Neural cell (in vitro differentiated cells): ENCODE data around the gene ICE2. TPM values are rescaled to one million over a fixed set of nuclear protein-coding genes. Genes with fewer than 3 reads are reported as not detected.

Source experiments
- H2AFZ ChIP-seq: fragments of 200-600, 300-800 bp; sonication (generic), shearing (Covaris generic); 2 replicates; pipeline ENCODE4 v1.6.0; 2014; ENCODE audit warnings: low read depth, mild to moderate bottlenecking, antibody characterized with exemption, low read length, moderate library complexity
- H3F3A ChIP-seq: fragments of 200-600 bp; shearing (Covaris generic); 2 replicates; pipeline ENCODE4 v1.6.1; 2016; ENCODE audit warnings: mild to moderate bottlenecking, moderate library complexity, mixed read lengths, antibody characterized with exemption, low read length; ENCODE audit not compliant: insufficient read depth, poor library complexity, severe bottlenecking
- H3K27ac ChIP-seq: fragments of 200-600, 300-800 bp; sonication (generic), shearing (Covaris generic); 2 replicates; pipeline ENCODE4 v1.5.1; 2014; ENCODE audit warnings: mild to moderate bottlenecking, low read length, moderate library complexity
- H3K27me3 ChIP-seq: fragments of 300-800, 200-600 bp; sonication (generic), shearing (Covaris generic); 2 replicates; pipeline ENCODE4 v1.6.0; 2014; ENCODE audit warnings: mild to moderate bottlenecking, low read depth, low read length, moderate library complexity; ENCODE audit not compliant: insufficient read depth
- H3K36me3 ChIP-seq: fragments of 300-800, 200-600 bp; sonication (generic), shearing (Covaris generic); 2 replicates; pipeline ENCODE4 v1.5.1; 2014; ENCODE audit warnings: mild to moderate bottlenecking, antibody characterized with exemption, low read length, moderate library complexity; ENCODE audit not compliant: insufficient read depth
- H3K4me2 ChIP-seq: fragments of 300-800, 200-600 bp; sonication (generic), shearing (Covaris generic); 2 replicates; pipeline ENCODE4 v1.6.0; 2014; ENCODE audit warnings: mild to moderate bottlenecking, low read length
- H3K4me3 ChIP-seq: fragments of 300-800, 200-600 bp; sonication (generic), shearing (Covaris generic); 2 replicates; pipeline ENCODE4 v1.5.1; 2014; ENCODE audit warnings: mild to moderate bottlenecking, low read length, moderate library complexity
- H3K79me2 ChIP-seq: fragments of 200-600 bp; shearing (Covaris generic); replicated peaks from 2 replicates; pipeline ENCODE4 v1.6.0; 2014; ENCODE audit warnings: mild to moderate bottlenecking, low read length, moderate library complexity; ENCODE audit not compliant: insufficient read depth
- H3K9ac ChIP-seq: fragments of 300-800, 200-600 bp; sonication (generic), shearing (Covaris generic); 2 replicates; pipeline ENCODE4 v1.6.1; 2016; ENCODE audit warnings: mild to moderate bottlenecking, low read length, mixed read lengths
- H3K9me2 ChIP-seq: fragments of 200-600 bp; shearing (Covaris generic); 2 replicates; pipeline ENCODE4 v1.6.1; 2016; ENCODE audit warnings: mild to moderate bottlenecking, low read length, mixed read lengths; ENCODE audit not compliant: insufficient read depth
- H3K9me3 ChIP-seq: fragments of 200-600, 300-800 bp; sonication (generic), shearing (Covaris generic); 2 replicates; pipeline ENCODE4 v1.6.1; 2016; ENCODE audit warnings: mild to moderate bottlenecking, mixed run types, low read length, moderate library complexity, mixed read lengths
- H4K20me1 ChIP-seq: fragments of 200-600 bp; shearing (Covaris generic); 2 replicates; pipeline ENCODE4 v1.6.1; 2016; ENCODE audit warnings: mild to moderate bottlenecking, mixed run types; ENCODE audit not compliant: insufficient read depth
- EP300 ChIP-seq: fragments of 450-650 bp; conservative IDR thresholded peaks from 2 replicates; pipeline ENCODE4 v1.6.1; 2014; ENCODE audit warnings: antibody characterized with exemption, mild to moderate bottlenecking, moderate library complexity; ENCODE audit not compliant: poor library complexity, severe bottlenecking
- EZH2 ChIP-seq: fragments of 200-600, 300-800 bp; shearing (Covaris generic), sonication (generic); IDR thresholded peaks from 2 replicates; pipeline ENCODE4 v1.6.1; 2014; ENCODE audit warnings: antibody characterized with exemption, low read length, borderline replicate concordance, mild to moderate bottlenecking; ENCODE audit not compliant: insufficient read depth, poor library complexity, severe bottlenecking
- MXI1 ChIP-seq: fragments of 450-650 bp; conservative IDR thresholded peaks from 2 replicates; pipeline ENCODE4 v1.6.1; 2014; ENCODE audit warnings: antibody characterized with exemption, mild to moderate bottlenecking; ENCODE audit not compliant: poor library complexity, severe bottlenecking
- POLR2AphosphoS5 ChIP-seq: IDR thresholded peaks from 2 replicates; pipeline ENCODE4 v1.6.1; 2012
- RAD21 ChIP-seq: fragments of 450-650 bp; conservative IDR thresholded peaks from 2 replicates; pipeline ENCODE4 v1.6.1; 2014; ENCODE audit warnings: antibody characterized with exemption, mild to moderate bottlenecking, moderate library complexity
- SMC3 ChIP-seq: fragments of 450-650 bp; conservative IDR thresholded peaks from 2 replicates; pipeline ENCODE4 v1.6.1; 2014; ENCODE audit warnings: antibody characterized with exemption, mild to moderate bottlenecking, moderate library complexity; ENCODE audit not compliant: poor library complexity
- TAF1 ChIP-seq: IDR thresholded peaks from 2 replicates; pipeline ENCODE4 v1.6.1; 2012; ENCODE audit warnings: low read depth
- polyA plus RNA-seq: library from polyadenylated mRNA; depleted of rRNA; stranded (reverse); fragments of >200 nt; gene quantifications from 2 replicates; pipeline ENCODE4 v1.2.3, GENCODE V29; 2014
- TF ChIP-seq, protein P1 (sequence below): IDR thresholded peaks from 2 replicates; pipeline ENCODE4 v1.6.1; 2012; ENCODE audit warnings: borderline replicate concordance
- TF ChIP-seq, protein P2 (sequence below): fragments of 450-650 bp; IDR thresholded peaks from 2 replicates; pipeline ENCODE4 v1.5.1; 2014; ENCODE audit warnings: antibody characterized with exemption, mild to moderate bottlenecking, moderate library complexity; ENCODE audit not compliant: poor library complexity, severe bottlenecking

Gene ICE2
- polyA plus RNA-seq, 1 donor from 2014 or later = 34.0 TPM

DNA sequence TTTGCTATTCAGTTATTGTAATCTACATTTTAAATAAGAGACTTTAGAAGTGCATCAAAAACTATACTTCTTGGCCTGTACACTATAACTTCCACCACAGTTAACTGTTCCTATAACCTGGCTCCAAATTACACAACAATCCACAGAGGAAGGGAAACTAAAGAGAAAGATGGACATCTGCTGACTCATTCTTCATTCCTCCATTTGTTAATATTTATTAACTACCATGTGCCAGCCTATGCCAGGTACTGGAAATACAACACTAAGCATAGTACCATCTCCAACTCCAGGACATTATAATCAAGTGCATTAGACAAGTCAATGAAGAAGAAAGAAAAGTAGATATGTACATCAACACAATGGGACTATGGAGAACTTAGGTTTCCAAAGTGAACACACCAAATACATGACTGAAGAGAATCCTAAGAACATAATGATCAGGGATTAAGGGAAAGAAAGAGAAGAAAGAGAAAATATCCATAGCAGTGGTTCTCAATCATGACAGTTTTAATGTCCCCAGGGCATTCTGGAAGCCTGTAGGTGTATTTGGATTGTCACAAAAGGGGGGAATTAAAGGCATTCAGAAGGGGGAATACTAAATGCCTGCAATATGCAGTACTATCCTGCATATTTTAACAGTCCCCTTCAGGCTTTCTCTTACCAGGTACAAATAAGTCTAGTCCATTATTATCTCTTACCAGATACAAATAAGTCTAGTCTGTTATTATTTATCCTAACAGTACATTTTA lies 8.9 kb downstream of the ICE2 start:
- Histone ChIP-seq H3F3A (no peaks in the 10 kb centered on the region), H3K9me3 (no peaks in the 10 kb centered on the region), H2AFZ (no peak overlapping the region), H3K36me3 (peaks cover 4% of the 10 kb centered on the region), H3K4me2 (no peak overlapping the region), H3K79me2 (peaks cover 3% of the 10 kb centered on the region), H3K9ac (no peak overlapping the region), H4K20me1 (no peaks in the 10 kb centered on the region), H3K4me3 (no peak overlapping the region), H3K27ac (no peak overlapping the region), H3K9me2 (no peaks in the 10 kb centered on the region), H3K27me3 (no peaks in the 10 kb centered on the region)
- TF ChIP-seq POLR2AphosphoS5 (no peak), SMC3 (no peak), EZH2 (no peak), TAF1 (no peak), RAD21 (no peak), EP300 (no peak), MXI1 (no peak)
- TF ChIP-seq, protein P1, sequence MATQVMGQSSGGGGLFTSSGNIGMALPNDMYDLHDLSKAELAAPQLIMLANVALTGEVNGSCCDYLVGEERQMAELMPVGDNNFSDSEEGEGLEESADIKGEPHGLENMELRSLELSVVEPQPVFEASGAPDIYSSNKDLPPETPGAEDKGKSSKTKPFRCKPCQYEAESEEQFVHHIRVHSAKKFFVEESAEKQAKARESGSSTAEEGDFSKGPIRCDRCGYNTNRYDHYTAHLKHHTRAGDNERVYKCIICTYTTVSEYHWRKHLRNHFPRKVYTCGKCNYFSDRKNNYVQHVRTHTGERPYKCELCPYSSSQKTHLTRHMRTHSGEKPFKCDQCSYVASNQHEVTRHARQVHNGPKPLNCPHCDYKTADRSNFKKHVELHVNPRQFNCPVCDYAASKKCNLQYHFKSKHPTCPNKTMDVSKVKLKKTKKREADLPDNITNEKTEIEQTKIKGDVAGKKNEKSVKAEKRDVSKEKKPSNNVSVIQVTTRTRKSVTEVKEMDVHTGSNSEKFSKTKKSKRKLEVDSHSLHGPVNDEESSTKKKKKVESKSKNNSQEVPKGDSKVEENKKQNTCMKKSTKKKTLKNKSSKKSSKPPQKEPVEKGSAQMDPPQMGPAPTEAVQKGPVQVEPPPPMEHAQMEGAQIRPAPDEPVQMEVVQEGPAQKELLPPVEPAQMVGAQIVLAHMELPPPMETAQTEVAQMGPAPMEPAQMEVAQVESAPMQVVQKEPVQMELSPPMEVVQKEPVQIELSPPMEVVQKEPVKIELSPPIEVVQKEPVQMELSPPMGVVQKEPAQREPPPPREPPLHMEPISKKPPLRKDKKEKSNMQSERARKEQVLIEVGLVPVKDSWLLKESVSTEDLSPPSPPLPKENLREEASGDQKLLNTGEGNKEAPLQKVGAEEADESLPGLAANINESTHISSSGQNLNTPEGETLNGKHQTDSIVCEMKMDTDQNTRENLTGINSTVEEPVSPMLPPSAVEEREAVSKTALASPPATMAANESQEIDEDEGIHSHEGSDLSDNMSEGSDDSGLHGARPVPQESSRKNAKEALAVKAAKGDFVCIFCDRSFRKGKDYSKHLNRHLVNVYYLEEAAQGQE = no peak
- TF ChIP-seq, protein P2, sequence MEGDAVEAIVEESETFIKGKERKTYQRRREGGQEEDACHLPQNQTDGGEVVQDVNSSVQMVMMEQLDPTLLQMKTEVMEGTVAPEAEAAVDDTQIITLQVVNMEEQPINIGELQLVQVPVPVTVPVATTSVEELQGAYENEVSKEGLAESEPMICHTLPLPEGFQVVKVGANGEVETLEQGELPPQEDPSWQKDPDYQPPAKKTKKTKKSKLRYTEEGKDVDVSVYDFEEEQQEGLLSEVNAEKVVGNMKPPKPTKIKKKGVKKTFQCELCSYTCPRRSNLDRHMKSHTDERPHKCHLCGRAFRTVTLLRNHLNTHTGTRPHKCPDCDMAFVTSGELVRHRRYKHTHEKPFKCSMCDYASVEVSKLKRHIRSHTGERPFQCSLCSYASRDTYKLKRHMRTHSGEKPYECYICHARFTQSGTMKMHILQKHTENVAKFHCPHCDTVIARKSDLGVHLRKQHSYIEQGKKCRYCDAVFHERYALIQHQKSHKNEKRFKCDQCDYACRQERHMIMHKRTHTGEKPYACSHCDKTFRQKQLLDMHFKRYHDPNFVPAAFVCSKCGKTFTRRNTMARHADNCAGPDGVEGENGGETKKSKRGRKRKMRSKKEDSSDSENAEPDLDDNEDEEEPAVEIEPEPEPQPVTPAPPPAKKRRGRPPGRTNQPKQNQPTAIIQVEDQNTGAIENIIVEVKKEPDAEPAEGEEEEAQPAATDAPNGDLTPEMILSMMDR = no peak

DNA sequence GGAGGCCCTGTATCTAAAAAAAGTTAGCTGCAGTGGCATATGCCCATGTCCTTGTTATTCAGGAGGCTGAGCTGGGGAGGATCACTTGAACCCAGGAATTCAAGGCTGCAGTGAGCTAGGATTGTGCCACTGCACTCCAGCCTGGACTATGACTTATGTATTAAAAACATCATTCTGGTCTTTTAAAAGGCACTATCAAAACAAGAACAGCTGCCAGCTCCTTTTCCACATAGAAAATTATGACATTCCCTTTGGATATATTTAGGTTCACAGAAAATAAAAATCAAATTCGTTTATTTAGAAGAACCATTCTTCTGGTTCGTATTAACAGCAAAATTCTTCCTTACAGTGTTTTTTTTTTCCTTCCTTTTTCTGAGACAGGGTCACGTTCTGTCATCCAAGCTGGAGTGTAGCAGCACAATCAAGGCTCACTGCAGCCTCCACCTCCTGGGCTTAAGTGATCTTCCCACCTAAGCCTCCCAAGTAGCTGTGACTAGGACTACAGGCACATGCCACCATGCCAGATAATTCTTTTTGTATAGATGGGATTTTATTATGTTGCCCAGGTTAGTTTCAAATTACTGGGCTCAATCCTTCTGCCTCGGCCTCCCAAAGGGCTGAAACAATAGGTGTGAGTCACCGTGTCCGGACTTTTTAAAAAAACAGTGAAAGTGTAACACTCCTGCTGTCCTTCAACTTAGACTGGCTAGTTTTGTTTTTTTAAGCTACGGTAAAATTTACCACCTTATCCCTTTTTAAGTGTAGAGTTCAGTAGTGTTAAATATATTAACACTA lies 13.9 kb downstream of the ICE2 start:
- no peak overlapping the region for H3K27ac ChIP-seq
- no peak for TF ChIP-seq EP300
- no peak for TF ChIP-seq SMC3
- TF ChIP-seq, protein P2 = no peak
- TF ChIP-seq RAD21 = no peak
- TF ChIP-seq TAF1 = no peak
- TF ChIP-seq, protein P1 = no peak
- no peak for TF ChIP-seq POLR2AphosphoS5
- TF ChIP-seq EZH2 = no peak
- TF ChIP-seq MXI1 = no peak
- no peak overlapping the region for H2AFZ ChIP-seq
- H3K79me2 ChIP-seq = no peaks in the 10 kb centered on the region
- no peaks in the 10 kb centered on the region for H4K20me1 ChIP-seq
- no peaks in the 10 kb centered on the region for H3K9me2 ChIP-seq
- no peaks in the 10 kb centered on the region for H3K9me3 ChIP-seq
- no peaks in the 10 kb centered on the region for H3F3A ChIP-seq
- no peak overlapping the region for H3K4me3 ChIP-seq
- no peak overlapping the region for H3K4me2 ChIP-seq
- H3K9ac ChIP-seq = no peak overlapping the region
- H3K36me3 ChIP-seq = peaks cover 4% of the 10 kb centered on the region
- no peaks in the 10 kb centered on the region for H3K27me3 ChIP-seq
